Renal cortical epithelial cell (primary cell): Measurements from ENCODE around the gene ARMC2. TPM values are rescaled to one million over a fixed set of nuclear protein-coding genes. Genes with fewer than 3 reads are reported as not detected.
"Not testable (repeated sequence)": the region's sequence is repeated elsewhere in the genome, so short reads cannot be mapped to it uniquely, and the experiment has no call there.

ENCODE experiments used
- DNase-seq: peaks from one replicate; pipeline ENCODE4 v3.0.0-alpha.2; 2011; ENCODE audit warnings: low read depth
- total RNA-seq: library from RNA; depleted of rRNA; stranded (reverse); fragments of >200 nt; gene quantifications from 2 replicates; pipeline ENCODE4 v1.2.3, GENCODE V29; 2014

The ARMC2 gene
- total RNA-seq = 2.6 and 4.8 TPM in 2 replicates

DNA sequence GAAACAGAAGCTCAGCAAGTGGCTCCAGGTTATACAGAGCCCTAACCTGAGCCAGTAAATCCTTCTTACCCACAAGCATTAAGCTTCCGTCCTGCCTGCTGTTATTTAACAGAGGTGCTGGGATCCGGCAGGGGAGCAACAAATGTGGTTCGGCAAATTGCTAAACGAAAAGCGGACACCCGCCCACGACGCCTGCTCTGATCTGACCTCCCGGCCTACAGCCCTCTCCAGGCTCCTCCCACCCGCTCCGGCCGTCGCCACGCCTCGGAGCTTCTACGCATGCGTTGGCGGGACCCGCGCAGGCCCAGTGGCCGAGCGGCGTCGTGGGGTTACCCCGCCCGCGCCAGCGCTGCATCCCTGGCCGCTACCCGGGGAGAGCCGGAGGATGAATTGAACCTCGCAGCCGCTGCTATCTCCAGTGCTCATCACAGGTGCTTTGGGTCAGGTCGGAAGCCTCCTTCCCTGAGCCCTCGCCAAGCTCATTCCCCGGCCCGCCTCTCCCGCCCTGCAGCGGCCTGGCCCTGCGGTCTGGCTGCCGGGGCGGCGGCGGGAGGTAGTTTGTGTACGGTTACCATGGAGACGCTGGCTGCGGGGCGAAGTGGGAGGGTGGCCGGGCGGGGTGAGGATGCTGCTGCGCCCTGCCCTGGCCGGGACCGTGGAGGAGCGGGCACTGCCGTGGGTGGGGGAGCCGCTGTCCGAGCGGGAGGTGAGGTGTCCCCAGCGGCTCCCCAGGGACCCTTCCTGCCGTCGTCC is at the start of gene ARMC2:
Gene ARMC2, plus strand, starts transcription at position 307 of the 753 bp plus-strand sequence. CDS start 5,846 bp downstream, outside the sequence.
- peak; percentile 62 for DNase-seq

- no peak for DNase-seq
These were observed 49.4 kb upstream of the ARMC2 start for GRCh38 chr6:108798670-108799353.

GRCh38 chr6:108799354-108799717 is 48.9 kb upstream of the ARMC2 start:
- DNase-seq = no peak

DNA sequence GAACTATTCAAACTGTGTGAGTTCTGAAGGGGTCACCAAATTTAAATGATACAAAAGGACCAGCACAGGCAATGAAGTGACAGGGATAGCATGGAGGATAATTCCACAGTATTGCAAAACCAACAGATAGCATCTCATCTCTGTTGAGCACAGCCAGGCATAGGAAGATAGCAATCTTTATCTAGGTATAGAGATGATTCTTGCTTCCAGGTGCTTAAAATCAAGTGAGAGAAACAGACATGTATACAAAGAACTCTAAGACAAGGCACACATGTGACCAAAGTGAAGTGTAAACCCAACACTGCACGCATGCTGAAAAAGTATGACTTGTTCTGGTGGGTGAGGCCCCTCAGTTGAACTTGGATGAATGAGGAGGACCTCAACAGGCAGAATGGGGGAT is 48.4 kb upstream of the ARMC2 start:
- no peak for DNase-seq

DNA sequence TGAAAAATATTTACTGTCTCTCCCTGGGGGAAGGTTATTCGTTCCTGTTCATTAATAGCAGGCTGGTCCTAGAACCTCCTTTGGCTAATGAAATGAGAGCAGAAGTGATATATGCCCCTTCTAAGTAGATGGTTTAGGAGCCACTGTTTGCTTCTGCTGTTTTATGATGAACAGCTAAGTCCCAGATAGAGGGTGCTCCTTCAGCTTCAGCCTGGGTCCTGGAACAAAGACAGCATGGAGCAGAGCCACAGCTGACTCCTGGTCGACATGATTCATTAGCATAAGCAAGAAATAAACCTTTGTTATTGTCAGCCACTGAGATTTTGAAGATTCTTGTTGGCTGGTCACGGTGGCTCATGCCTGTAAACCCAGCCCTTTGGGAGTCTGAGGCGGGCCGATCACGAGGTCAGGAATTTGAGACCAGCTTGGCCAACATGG is 47.8 kb upstream of the ARMC2 start:
- DNase-seq = peak; percentile 32

GRCh38 chr6:108801366-108801765 is 46.9 kb upstream of the ARMC2 start:
- DNase-seq = no peak

DNA sequence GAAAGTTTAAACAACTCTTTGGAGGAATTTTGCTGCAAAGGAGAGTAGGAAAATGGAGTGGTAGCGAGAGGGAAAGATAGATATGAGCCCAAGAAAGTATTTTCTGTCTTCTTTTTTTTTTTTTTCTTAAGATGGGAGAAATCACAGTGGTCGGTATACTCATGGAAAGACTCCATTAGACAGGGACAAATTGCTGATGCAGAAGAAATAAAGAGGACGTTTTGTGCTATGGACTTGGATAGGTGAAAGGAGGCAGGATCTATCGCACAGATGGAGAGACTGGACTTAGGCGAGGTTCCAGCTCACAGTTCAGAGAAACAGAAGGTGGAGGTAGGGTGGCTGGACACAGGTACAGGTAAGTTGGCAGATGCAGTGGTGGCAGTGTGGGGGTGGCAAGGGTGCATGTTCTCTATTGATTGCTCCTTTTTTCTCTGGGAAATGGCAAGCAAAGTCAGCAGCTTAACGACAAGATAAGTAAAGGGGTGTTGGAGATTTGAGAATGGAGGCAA is 44.2 kb upstream of the ARMC2 start:
- DNase-seq = no peak

DNA sequence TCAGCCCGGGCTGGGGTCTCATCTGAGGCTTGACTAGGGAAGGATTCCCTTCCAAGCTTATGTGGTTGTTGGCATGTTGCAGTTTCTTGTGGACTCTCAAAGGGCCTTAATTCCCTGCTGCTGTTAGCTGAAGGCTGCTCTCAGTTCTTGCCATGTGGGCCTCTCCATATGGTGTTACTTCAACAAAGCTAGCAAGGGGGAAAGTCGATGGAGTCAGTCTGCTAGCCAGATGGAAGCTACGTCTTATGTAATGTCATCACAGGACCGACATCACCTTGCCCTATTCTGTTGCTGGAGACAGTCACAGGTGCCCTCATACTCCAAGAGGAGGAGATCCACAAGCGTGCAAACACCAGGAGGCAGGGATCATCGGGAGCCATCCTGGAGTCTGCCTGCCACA is 43.3 kb upstream of the ARMC2 start:
- DNase-seq = no peak

GRCh38 chr6:108805611-108806167 is 42.5 kb upstream of the ARMC2 start:
- DNase-seq = peak; percentile 55

DNA sequence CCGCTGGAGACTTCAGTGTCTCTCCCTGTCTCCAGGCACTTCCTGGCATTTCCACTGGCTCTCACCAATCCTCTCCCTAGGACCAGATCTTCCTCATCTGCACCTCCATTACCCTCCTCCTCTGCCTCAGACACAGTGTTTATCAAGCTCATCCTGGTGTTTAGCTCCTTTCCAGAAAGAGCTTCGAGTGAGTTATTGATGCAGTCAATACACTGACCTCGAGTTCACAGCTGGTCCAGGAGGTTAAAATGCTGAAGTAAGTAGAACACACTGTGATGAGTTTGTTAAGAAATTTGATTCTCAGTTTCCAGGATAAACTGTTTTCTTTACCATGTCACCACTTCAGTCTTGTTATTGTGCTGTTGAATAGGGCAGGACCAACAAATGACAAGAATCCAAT is 42.1 kb upstream of the ARMC2 start:
- DNase-seq = no peak

DNA sequence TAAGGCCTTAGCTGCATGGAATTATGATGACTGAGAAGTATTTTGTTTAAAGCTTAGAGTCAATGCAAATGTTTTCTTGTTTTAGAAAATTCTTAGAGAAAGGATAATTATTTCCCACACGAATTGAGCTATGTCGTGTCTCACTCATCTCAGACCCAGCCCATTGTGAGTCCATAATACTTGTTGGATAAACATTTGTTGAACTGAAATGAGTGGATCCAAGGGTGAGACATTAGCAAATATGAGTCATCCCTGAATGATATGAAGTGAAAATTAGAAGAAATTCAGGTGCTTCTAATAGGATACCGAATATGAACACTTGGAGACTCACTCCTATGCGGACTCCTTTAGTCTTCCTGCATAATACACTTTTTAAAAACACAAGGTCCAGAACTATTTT is 41.6 kb upstream of the ARMC2 start:
- DNase-seq = no peak

- no peak for DNase-seq
These were observed 40.3 kb upstream of the ARMC2 start for GRCh38 chr6:108807928-108808327.

DNA sequence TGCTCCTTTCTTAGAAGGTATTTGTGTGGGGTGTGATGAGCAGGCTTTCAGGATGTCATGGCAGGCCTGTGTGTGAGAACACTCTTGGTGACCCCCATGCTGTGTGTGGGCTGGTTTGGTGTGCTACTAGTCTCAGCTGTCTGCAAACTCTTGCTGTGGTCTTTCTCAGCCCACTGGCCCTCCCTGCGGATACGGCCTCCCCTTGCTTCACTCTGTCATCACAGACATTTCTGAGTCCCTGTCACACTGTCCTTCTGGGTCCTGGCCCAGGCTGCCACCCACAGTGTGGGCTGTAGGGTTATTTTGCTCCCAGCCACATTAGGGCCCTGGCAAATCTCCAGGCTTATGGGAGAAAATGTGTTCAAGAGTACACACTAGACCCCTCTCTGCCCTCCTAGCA is 39.0 kb upstream of the ARMC2 start:
- no peak for DNase-seq

DNA sequence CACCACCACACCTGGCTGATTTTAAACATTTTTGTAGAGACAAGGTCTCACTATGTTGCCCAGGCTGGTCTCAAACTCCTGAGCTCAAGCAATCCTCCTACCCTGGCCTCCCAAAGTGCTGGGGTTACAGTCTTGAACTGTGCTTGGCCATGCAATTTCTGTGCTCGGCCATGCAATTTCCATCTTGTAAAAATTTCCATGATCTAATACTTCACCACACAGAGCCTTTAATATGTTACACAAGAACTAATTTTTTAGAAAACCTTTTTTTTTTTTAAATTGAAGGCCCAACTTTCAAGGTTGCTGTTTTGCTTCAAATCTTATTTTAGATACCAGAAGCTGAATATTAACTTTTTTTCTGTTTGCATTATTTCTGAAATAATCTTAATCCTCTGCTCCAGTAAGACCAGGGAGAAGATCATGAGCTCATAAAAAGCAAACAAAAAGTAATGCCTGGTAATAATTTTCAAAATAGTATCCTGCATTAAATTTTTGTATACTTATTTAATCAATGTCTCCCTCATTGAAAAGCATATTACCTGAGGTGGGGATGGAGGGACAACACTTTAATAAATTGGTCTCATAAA is 38.1 kb upstream of the ARMC2 start:
- DNase-seq = no peak

DNA sequence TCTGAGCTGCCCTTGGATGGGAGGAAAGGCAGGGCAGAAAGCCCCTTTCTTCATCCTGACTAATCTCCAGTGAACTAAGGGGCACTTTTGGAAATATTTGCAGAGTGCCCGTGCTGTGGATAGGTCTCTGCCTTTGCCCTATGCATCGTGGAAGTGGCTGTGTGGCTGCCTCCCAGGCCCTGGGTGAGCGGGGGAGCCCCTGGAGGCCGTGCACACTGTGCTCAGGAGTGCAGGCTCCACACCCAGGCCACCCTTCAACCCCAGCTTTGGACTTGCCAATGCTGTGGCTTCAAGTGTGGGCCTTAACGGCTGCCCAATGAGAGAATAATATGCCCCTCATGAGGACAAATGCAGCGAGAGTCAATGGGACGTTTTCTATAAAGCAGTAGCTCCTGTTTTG is 36.7 kb upstream of the ARMC2 start:
- no peak for DNase-seq

DNA sequence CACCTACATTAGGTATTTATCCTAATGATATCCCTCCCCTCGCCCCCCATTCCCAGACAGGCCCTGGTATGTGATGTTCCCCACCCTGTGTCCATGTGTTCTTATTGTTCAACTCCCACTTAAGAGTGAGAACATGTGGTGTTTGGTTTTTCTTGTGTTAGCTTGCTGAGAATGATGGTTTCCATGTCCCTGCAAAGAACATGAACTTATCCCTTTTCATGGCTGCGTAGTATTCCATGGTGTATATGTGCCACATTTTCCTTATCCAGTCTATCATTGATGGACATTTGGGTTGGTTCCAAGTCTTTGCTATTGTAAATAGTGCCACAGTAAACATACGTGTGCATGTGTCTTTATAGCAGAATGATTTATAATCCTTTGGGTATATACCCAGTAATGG is 35.0 kb upstream of the ARMC2 start:
- DNase-seq = not testable (repeated sequence)

DNA sequence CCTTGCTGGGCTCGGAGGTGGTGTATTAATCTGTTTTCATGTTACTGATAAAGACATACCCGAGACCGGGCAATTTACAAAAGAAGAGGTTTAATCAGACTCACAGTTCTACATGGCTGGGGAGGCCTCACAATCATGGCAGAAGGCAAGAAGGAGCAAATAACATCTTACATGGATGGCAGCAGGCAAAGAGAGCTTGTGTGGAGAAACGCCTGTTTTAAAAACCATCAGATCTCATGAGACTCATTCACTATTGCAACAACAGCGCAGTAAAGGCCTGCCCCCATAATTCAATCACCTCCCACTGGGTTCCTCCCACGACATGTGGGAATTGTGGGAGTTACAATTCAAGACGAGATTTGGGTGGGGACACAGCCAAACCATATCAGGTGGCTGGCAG is 30.9 kb upstream of the ARMC2 start:
- not testable (repeated sequence) for DNase-seq

DNA sequence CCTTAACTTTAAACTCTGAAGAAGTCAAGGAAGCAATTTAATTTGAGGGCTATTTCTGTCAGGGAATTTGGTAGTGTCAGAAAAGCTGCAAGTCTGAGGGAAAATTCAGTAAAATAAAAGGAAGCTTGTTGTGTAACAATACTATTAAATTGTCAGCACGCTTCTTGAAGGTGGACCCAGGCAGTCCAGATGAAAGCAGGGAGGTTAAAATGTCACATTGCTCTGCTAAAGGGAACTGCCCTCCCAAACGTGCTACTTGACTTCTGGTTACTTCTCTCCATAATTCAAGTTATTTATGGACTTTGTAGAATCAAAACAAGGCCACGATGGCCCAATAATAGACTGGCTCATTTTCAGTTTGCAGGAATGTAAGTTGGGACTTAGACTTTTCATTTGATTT is 28.2 kb upstream of the ARMC2 start:
- no peak for DNase-seq

DNA sequence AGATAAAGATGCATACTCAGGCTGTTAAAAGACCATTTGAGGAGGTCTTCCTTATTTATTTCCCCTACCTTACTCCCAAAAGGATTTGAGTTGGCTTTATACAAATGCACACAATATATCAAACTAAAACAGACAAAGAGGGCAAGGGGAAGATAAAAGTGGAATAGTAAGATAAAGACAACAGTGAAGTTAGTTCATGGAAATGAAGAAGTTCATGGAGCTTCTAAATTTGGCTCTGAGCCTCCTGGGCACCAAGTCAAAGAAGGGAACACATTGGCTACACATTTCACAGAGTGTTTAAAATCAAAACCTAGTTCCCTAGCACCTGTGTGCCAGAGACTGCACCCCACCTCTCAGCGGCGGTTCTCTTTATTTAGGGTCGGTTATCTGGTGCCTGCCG is 25.8 kb upstream of the ARMC2 start:
- no peak for DNase-seq

GRCh38 chr6:108825326-108825725 is 22.9 kb upstream of the ARMC2 start:
- no peak for DNase-seq

GRCh38 chr6:108831104-108831503 is 17.1 kb upstream of the ARMC2 start:
- DNase-seq = peak; percentile 82

- no peak for DNase-seq
These were observed 15.5 kb upstream of the ARMC2 start for GRCh38 chr6:108832738-108833137.
